GM23338 (cell line): ENCODE measurements around the gene AGPAT3. TPM values are rescaled to one million over a fixed set of nuclear protein-coding genes. Genes with fewer than 3 reads are reported as not detected.

Experiments used
- ATAC-seq: fragments of 200-7000 bp; cut with Tn5 transposase; 3 replicates; pipeline ENCODE4 v1.9.1; 2020
- DNase-seq: peaks from one replicate; pipeline ENCODE4 v3.0.0-alpha.2; 2015; ENCODE audit warnings: low spot score
- H2AFZ ChIP-seq: fragments of 200-600 bp; sonication (generic); 2 replicates; pipeline ENCODE4 v1.8.0; 2016; ENCODE audit warnings: antibody characterized with exemption, mild to moderate bottlenecking, moderate library complexity
- H3F3A ChIP-seq: fragments of 200-600 bp; sonication (generic); replicated peaks from 2 replicates; pipeline ENCODE4 v1.8.0; 2017; ENCODE audit warnings: antibody characterized with exemption, mixed run types, low read depth
- H3K27ac ChIP-seq: fragments of 200-600 bp; sonication (generic); 2 replicates; pipeline ENCODE4 v1.6.1; 2016; ENCODE audit warnings: low read depth
- H3K27me3 ChIP-seq: fragments of 200-600 bp; sonication (generic); 2 replicates; pipeline ENCODE4 v1.8.0; 2016; ENCODE audit warnings: mild to moderate bottlenecking, mixed run types, moderate library complexity; ENCODE audit not compliant: insufficient read depth
- H3K36me3 ChIP-seq: fragments of 200-600 bp; sonication (generic); 2 replicates; pipeline ENCODE4 v1.8.0; 2016; ENCODE audit warnings: mild to moderate bottlenecking; ENCODE audit not compliant: insufficient read depth
- H3K4me1 ChIP-seq: fragments of 200-600 bp; sonication (generic); 2 replicates; pipeline ENCODE4 v1.8.0; 2016; ENCODE audit warnings: mild to moderate bottlenecking, moderate library complexity; ENCODE audit not compliant: insufficient read depth
- H3K4me2 ChIP-seq: fragments of 200-600 bp; sonication (generic); 2 replicates; pipeline ENCODE4 v1.7.1; 2017; ENCODE audit warnings: mixed run types
- H3K4me3 ChIP-seq: fragments of 200-600 bp; sonication (generic); 2 replicates; pipeline ENCODE4 v1.6.1; 2016; ENCODE audit warnings: mixed run types
- H3K79me2 ChIP-seq: fragments of 200-600 bp; sonication (generic); replicated peaks from 2 replicates; pipeline ENCODE4 v1.8.0; 2017; ENCODE audit warnings: mild to moderate bottlenecking; ENCODE audit not compliant: insufficient read depth
- H3K9me2 ChIP-seq: fragments of 200-600 bp; sonication (generic); 2 replicates; pipeline ENCODE4 v1.8.0; 2017; ENCODE audit not compliant: insufficient read depth
- H4K20me1 ChIP-seq: fragments of 200-600 bp; sonication (generic); replicated peaks from 2 replicates; pipeline ENCODE4 v1.8.0; 2017; ENCODE audit warnings: mild to moderate bottlenecking; ENCODE audit not compliant: insufficient read depth
- H3K27ac Mint-ChIP-seq: 2 replicates; pipeline ENCODE4 v1.8.0; 2020; ENCODE audit warnings: inconsistent platforms, mild to moderate bottlenecking, moderate library complexity, mixed read lengths
- H3K27me3 Mint-ChIP-seq: 3 replicates; pipeline ENCODE4 v1.8.0; 2022; ENCODE audit warnings: low read depth, mild to moderate bottlenecking, moderate library complexity, mixed read lengths, inconsistent platforms; ENCODE audit not compliant: insufficient read depth, poor library complexity
- H3K36me3 Mint-ChIP-seq: 3 replicates; pipeline ENCODE4 v1.8.0; 2021; ENCODE audit warnings: low read depth, mild to moderate bottlenecking, inconsistent platforms, moderate library complexity, mixed read lengths
- H3K4me1 Mint-ChIP-seq: 3 replicates; pipeline ENCODE4 v1.8.0; 2020; ENCODE audit warnings: mild to moderate bottlenecking, inconsistent platforms, mixed read lengths
- H3K4me3 Mint-ChIP-seq: 3 replicates; pipeline ENCODE4 v1.8.0; 2021; ENCODE audit warnings: moderate library complexity, mild to moderate bottlenecking, inconsistent platforms, mixed read lengths
- H3K9me3 Mint-ChIP-seq: 3 replicates; pipeline ENCODE4 v1.8.0; 2020; ENCODE audit warnings: moderate library complexity, mild to moderate bottlenecking, inconsistent platforms, mixed read lengths
- CREB1 ChIP-seq: fragments of 250-450 bp; sonication (Bioruptor Pico); IDR thresholded peaks from 2 replicates; pipeline ENCODE4 v1.5.0; 2020; ENCODE audit warnings: low read depth, mild to moderate bottlenecking, moderate library complexity
- ETS1 ChIP-seq: IDR thresholded peaks from 2 replicates; pipeline ENCODE4 v1.6.1; 2016; ENCODE audit warnings: antibody characterized with exemption
- EZH2 ChIP-seq: fragments of 200-600 bp; sonication (generic); IDR thresholded peaks from one replicate; pipeline ENCODE4 v1.8.0; 2017; ENCODE audit warnings: antibody characterized with exemption, mild to moderate bottlenecking, low read depth; ENCODE audit not compliant: unreplicated experiment
- JUNB ChIP-seq: IDR thresholded peaks from one replicate; pipeline ENCODE4 v1.6.1; 2016; ENCODE audit warnings: antibody characterized with exemption; ENCODE audit not compliant: unreplicated experiment
- NANOG ChIP-seq: IDR thresholded peaks from 2 replicates; pipeline ENCODE4 v1.6.1; 2016; ENCODE audit warnings: antibody characterized with exemption, borderline replicate concordance
- POLR2AphosphoS5 ChIP-seq: IDR thresholded peaks from 2 replicates; pipeline ENCODE4 v1.6.1; 2016; ENCODE audit warnings: antibody characterized with exemption, low read depth
- STAT1 ChIP-seq: IDR thresholded peaks from one replicate; pipeline ENCODE4 v1.6.1; 2016; ENCODE audit warnings: antibody characterized with exemption; ENCODE audit not compliant: unreplicated experiment
- ZNF114 ChIP-seq: fragments of 250-450 bp; sonication (Bioruptor Pico); IDR thresholded peaks from 2 replicates; pipeline ENCODE4 v1.5.0; 2020; ENCODE audit warnings: mild to moderate bottlenecking, moderate library complexity
- ZNF331 ChIP-seq: fragments of 250-450 bp; sonication (Bioruptor Pico); IDR thresholded peaks from 2 replicates; pipeline ENCODE4 v1.5.0; 2020; ENCODE audit warnings: low read depth, mild to moderate bottlenecking, moderate library complexity
- polyA plus RNA-seq: library from polyadenylated mRNA; unstranded; fragments of >200 nt; fragmentation: Nextera tagmentation; extraction: Ambion mirVana; gene quantifications from 2 replicates; pipeline ENCODE4 v1.2.1, GENCODE V29; 2016
- total RNA-seq: library from RNA; depleted of rRNA; stranded (reverse); fragments of >200 nt; shearing (Covaris generic); gene quantifications from 2 replicates; pipeline ENCODE4 v1.2.3, GENCODE V29; 2014
- TF ChIP-seq, protein P1 (sequence below), 2 experiments: fragments of 200-600 bp in 1 of 2; sonication (generic) in 1 of 2; conservative IDR thresholded peaks; 2 replicates each; pipeline versions ENCODE4 v1.5.1 to v1.6.1; 2016 to 2017; ENCODE audit warnings: antibody characterized with exemption in 2 of 2, low read depth in 2 of 2, mild to moderate bottlenecking in 2 of 2, moderate library complexity in 1 of 2
- TF ChIP-seq, protein P2 (sequence below): IDR thresholded peaks from one replicate; pipeline ENCODE4 v1.6.1; 2018; ENCODE audit warnings: antibody characterized with exemption; ENCODE audit not compliant: unreplicated experiment

The AGPAT3 gene
- total and polyA plus RNA-seq, 2 experiments from 2014 or later = 2.1 to 6.1 TPM

GRCh38 chr21:43848771-43849170 is 16.3 kb upstream of the AGPAT3 start:
- DNase-seq = no peak
- Mint-ChIP-seq H3K4me1 (no peaks in the 10 kb centered on the region), H3K9me3 (no peaks in the 10 kb centered on the region), H3K36me3 (no peaks in the 10 kb centered on the region), H3K27ac (no peak overlapping the region), H3K4me3 (no peak overlapping the region), H3K27me3 (peaks cover 5% of the 10 kb centered on the region)
- Histone ChIP-seq H3K4me3 (no peak overlapping the region), H3K79me2 (no peaks in the 10 kb centered on the region), H3F3A (no peaks in the 10 kb centered on the region), H3K27me3 (no peaks in the 10 kb centered on the region), H3K36me3 (no peaks in the 10 kb centered on the region), H3K27ac (no peak overlapping the region), H3K9me2 (no peaks in the 10 kb centered on the region), H4K20me1 (no peaks in the 10 kb centered on the region), H2AFZ (no peak overlapping the region), H3K4me1 (no peaks in the 10 kb centered on the region), H3K4me2 (no peak overlapping the region)
- ATAC-seq = no peak
- TF ChIP-seq, protein P1, sequence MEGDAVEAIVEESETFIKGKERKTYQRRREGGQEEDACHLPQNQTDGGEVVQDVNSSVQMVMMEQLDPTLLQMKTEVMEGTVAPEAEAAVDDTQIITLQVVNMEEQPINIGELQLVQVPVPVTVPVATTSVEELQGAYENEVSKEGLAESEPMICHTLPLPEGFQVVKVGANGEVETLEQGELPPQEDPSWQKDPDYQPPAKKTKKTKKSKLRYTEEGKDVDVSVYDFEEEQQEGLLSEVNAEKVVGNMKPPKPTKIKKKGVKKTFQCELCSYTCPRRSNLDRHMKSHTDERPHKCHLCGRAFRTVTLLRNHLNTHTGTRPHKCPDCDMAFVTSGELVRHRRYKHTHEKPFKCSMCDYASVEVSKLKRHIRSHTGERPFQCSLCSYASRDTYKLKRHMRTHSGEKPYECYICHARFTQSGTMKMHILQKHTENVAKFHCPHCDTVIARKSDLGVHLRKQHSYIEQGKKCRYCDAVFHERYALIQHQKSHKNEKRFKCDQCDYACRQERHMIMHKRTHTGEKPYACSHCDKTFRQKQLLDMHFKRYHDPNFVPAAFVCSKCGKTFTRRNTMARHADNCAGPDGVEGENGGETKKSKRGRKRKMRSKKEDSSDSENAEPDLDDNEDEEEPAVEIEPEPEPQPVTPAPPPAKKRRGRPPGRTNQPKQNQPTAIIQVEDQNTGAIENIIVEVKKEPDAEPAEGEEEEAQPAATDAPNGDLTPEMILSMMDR (conservative IDR thresholded peaks at IDR 0.05; ENCODE audit: low read depth in 2 of 2) = no peak
- TF ChIP-seq CREB1 (no peak), JUNB (no peak), STAT1 (no peak)
- TF ChIP-seq, protein P2, sequence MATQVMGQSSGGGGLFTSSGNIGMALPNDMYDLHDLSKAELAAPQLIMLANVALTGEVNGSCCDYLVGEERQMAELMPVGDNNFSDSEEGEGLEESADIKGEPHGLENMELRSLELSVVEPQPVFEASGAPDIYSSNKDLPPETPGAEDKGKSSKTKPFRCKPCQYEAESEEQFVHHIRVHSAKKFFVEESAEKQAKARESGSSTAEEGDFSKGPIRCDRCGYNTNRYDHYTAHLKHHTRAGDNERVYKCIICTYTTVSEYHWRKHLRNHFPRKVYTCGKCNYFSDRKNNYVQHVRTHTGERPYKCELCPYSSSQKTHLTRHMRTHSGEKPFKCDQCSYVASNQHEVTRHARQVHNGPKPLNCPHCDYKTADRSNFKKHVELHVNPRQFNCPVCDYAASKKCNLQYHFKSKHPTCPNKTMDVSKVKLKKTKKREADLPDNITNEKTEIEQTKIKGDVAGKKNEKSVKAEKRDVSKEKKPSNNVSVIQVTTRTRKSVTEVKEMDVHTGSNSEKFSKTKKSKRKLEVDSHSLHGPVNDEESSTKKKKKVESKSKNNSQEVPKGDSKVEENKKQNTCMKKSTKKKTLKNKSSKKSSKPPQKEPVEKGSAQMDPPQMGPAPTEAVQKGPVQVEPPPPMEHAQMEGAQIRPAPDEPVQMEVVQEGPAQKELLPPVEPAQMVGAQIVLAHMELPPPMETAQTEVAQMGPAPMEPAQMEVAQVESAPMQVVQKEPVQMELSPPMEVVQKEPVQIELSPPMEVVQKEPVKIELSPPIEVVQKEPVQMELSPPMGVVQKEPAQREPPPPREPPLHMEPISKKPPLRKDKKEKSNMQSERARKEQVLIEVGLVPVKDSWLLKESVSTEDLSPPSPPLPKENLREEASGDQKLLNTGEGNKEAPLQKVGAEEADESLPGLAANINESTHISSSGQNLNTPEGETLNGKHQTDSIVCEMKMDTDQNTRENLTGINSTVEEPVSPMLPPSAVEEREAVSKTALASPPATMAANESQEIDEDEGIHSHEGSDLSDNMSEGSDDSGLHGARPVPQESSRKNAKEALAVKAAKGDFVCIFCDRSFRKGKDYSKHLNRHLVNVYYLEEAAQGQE = no peak

- Histone ChIP-seq H3K27ac (no peak overlapping the region), H3K4me3 (no peak overlapping the region), H3F3A (no peaks in the 10 kb centered on the region), H3K79me2 (no peaks in the 10 kb centered on the region), H3K4me2 (no peak overlapping the region), H3K27me3 (no peaks in the 10 kb centered on the region), H2AFZ (no peak overlapping the region), H3K9me2 (no peaks in the 10 kb centered on the region), H4K20me1 (no peaks in the 10 kb centered on the region), H3K36me3 (no peaks in the 10 kb centered on the region), H3K4me1 (no peaks in the 10 kb centered on the region)
- no peaks in the 10 kb centered on the region for H3K9me3 Mint-ChIP-seq
- H3K27me3 Mint-ChIP-seq = peaks cover 9% of the 10 kb centered on the region
- H3K4me3 Mint-ChIP-seq = no peak overlapping the region
- DNase-seq = no peak
- no peak for ATAC-seq
- no peak overlapping the region for H3K27ac Mint-ChIP-seq
- no peaks in the 10 kb centered on the region for H3K36me3 Mint-ChIP-seq
- no peaks in the 10 kb centered on the region for H3K4me1 Mint-ChIP-seq
- TF ChIP-seq ZNF331 (CRISPR knock-in tag) = no peak
- no peak for TF ChIP-seq ZNF114 (CRISPR knock-in tag)
- no peak for TF ChIP-seq STAT1
- no peak for TF ChIP-seq EZH2
- TF ChIP-seq, protein P2 = no peak
- TF ChIP-seq ETS1 = no peak
- no peak for TF ChIP-seq POLR2AphosphoS5
- TF ChIP-seq JUNB = no peak
- TF ChIP-seq NANOG = no peak
- TF ChIP-seq CREB1 = no peak
Observed at GRCh38 chr21:43849532-43850299, 15.3 kb upstream of the AGPAT3 start.
